PC-9 (cell line): ENCODE data around the gene TTLL6. TPM values are rescaled to one million over a fixed set of nuclear protein-coding genes. Genes with fewer than 3 reads are reported as not detected.

Experiments
- BruUV-seq: library from RNA; stranded (reverse); fragments of 400-500 nt; replicated peaks from 2 replicates; lab custom pipeline; 2021; lab: Mats Ljungman, UMichigan
- CTCF ChIA-PET: fragments of 300-600 bp; sonication (Branson Sonifier 250); formaldehyde crosslinking; loops from one replicate; lab custom pipeline; 2022; ENCODE audit warnings: antibody characterized with exemption; lab: Charles Lee
- POLR2A ChIA-PET: fragments of 300-600 bp; sonication (Branson Sonifier 250); formaldehyde crosslinking; loops from one replicate; lab custom pipeline; 2022; ENCODE audit warnings: antibody characterized with exemption; ENCODE audit not compliant: unreplicated experiment; lab: Charles Lee
- DNase-seq, 2 experiments: peaks; one replicate each; pipeline versions ENCODE4 v3.0.0 to v3.0.0-alpha.2; 2015 to 2022; ENCODE audit warnings: mixed read lengths in 1 of 2
- H2AFZ ChIP-seq: fragments of 200-600 bp; sonication (generic); 2 replicates; pipeline ENCODE4 v1.8.1; 2017; ENCODE audit warnings: antibody characterized with exemption
- H3F3A ChIP-seq: fragments of 200-600 bp; sonication (generic); 2 replicates; pipeline ENCODE4 v1.8.1; 2017; ENCODE audit warnings: antibody characterized with exemption, mild to moderate bottlenecking, low read depth; ENCODE audit not compliant: insufficient read depth
- H3K27ac ChIP-seq: fragments of 200-600 bp; sonication (generic); 2 replicates; pipeline ENCODE4 v1.6.1; 2016; ENCODE audit warnings: mixed run types
- H3K27me3 ChIP-seq: fragments of 200-600 bp; sonication (generic); 2 replicates; pipeline ENCODE4 v1.6.1; 2016; ENCODE audit warnings: low read depth, mixed run types; ENCODE audit not compliant: insufficient read depth
- H3K36me3 ChIP-seq: fragments of 200-600 bp; sonication (generic); 2 replicates; pipeline ENCODE4 v1.6.1; 2016; ENCODE audit warnings: low read depth, mixed run types
- H3K4me1 ChIP-seq: fragments of 200-600 bp; sonication (generic); replicated peaks from 2 replicates; pipeline ENCODE4 v1.6.1; 2016; ENCODE audit warnings: mixed run types; ENCODE audit not compliant: insufficient read depth
- H3K4me2 ChIP-seq: fragments of 200-600 bp; sonication (generic); 2 replicates; pipeline ENCODE4 v1.6.1; 2017; ENCODE audit warnings: mixed run types
- H3K4me3 ChIP-seq: fragments of 200-600 bp; sonication (generic); 2 replicates; pipeline ENCODE4 v1.6.1; 2016; ENCODE audit warnings: mixed run types
- H3K79me2 ChIP-seq: fragments of 200-600 bp; sonication (generic); 2 replicates; pipeline ENCODE4 v1.6.1; 2017; ENCODE audit warnings: low read depth, mixed run types
- H3K9me2 ChIP-seq: fragments of 200-600 bp; sonication (generic); 2 replicates; pipeline ENCODE4 v1.8.1; 2017; ENCODE audit warnings: mild to moderate bottlenecking; ENCODE audit not compliant: insufficient read depth
- H3K9me3 ChIP-seq: fragments of 200-600 bp; sonication (generic); 2 replicates; pipeline ENCODE4 v1.8.1; 2016; ENCODE audit warnings: low read depth; ENCODE audit not compliant: insufficient read depth
- H4K20me1 ChIP-seq: fragments of 200-600 bp; sonication (generic); 2 replicates; pipeline ENCODE4 v1.8.1; 2017; ENCODE audit not compliant: insufficient read depth
- CTCF ChIP-seq: fragments of 200-600 bp; sonication (generic); conservative IDR thresholded peaks from 2 replicates; pipeline ENCODE4 v1.6.1; 2017; ENCODE audit warnings: mixed run types, antibody characterized with exemption, mild to moderate bottlenecking, moderate library complexity
- EZH2 ChIP-seq: fragments of 200-600 bp; sonication (generic); IDR thresholded peaks from 2 replicates; pipeline ENCODE4 v1.8.0; 2017; ENCODE audit warnings: antibody characterized with exemption, low read depth
- intact Hi-C: fragments of 100-400 bp; cut with micrococcal nuclease; formaldehyde crosslinking; loops from one replicate; pipeline ENCODE4 v1.10.0; 2022; ENCODE audit not compliant: unreplicated experiment
- total RNA-seq: library from RNA; stranded (reverse); gene quantifications from 2 replicates; pipeline ENCODE4 v1.2.3, GENCODE V29; 2021

Gene TTLL6
- total RNA-seq, 1 experiment from 2014 or later = not detected

- CTCF ChIA-PET = no interaction called here
- no peaks in the 10 kb centered on the region for H4K20me1 ChIP-seq
- POLR2A ChIA-PET = no interaction called here
- no peak overlapping the region for H3K4me3 ChIP-seq
- no peaks in the 10 kb centered on the region for H3K9me3 ChIP-seq
- H3K79me2 ChIP-seq = no peaks in the 10 kb centered on the region
- peaks cover 96% of the 10 kb centered on the region for H3K27me3 ChIP-seq
- DNase-seq = no peak
- no peak overlapping the region for H3K27ac ChIP-seq
- no peaks in the 10 kb centered on the region for H3K36me3 ChIP-seq
- intact Hi-C loops = no loop called here
- no peak overlapping the region for H2AFZ ChIP-seq
- no TSS peak for BruUV-seq
- no peaks in the 10 kb centered on the region for H3F3A ChIP-seq
- TF ChIP-seq CTCF = no peak
- TF ChIP-seq EZH2 = no peak
- H3K9me2 ChIP-seq = no peaks in the 10 kb centered on the region
- H3K4me1 ChIP-seq = no peaks in the 10 kb centered on the region
- no peak overlapping the region for H3K4me2 ChIP-seq
Observed at GRCh38 chr17:48756830-48757251, 60.2 kb downstream of the TTLL6 start.

- Histone ChIP-seq H3K4me2 (no peak overlapping the region), H3K36me3 (no peaks in the 10 kb centered on the region), H3K9me3 (no peaks in the 10 kb centered on the region), H3F3A (no peaks in the 10 kb centered on the region), H3K27me3 (peaks cover 96% of the 10 kb centered on the region), H4K20me1 (no peaks in the 10 kb centered on the region), H3K9me2 (no peaks in the 10 kb centered on the region), H3K27ac (no peak overlapping the region), H3K79me2 (no peaks in the 10 kb centered on the region), H3K4me1 (no peaks in the 10 kb centered on the region), H2AFZ (no peak overlapping the region), H3K4me3 (no peak overlapping the region)
- ChIA-PET POLR2A (no interaction called here), CTCF (no interaction called here)
- no TSS peak for BruUV-seq
- intact Hi-C loops = no loop called here
- TF ChIP-seq CTCF = no peak
- no peak for TF ChIP-seq EZH2
- DNase-seq = no peak
Observed at GRCh38 chr17:48755356-48755755, 61.7 kb downstream of the TTLL6 start.

GRCh38 chr17:48754500-48755261 lies 62.3 kb downstream of the TTLL6 start:
- ChIA-PET CTCF (no interaction called here), POLR2A (interaction anchor here (0.6 kb wide), 1 partner anchor 108 kb away, joined by 4 read pairs; no protein-coding TSS in a partner anchor)

More at GRCh38 chr17:48754500-48755261, 62.3 kb downstream of the TTLL6 start:
- BruUV-seq = no TSS peak
- Histone ChIP-seq H3K4me1 (no peaks in the 10 kb centered on the region), H3K9me2 (no peaks in the 10 kb centered on the region), H3F3A (no peaks in the 10 kb centered on the region), H3K27ac (no peak overlapping the region), H3K4me3 (no peak overlapping the region), H4K20me1 (no peaks in the 10 kb centered on the region), H3K36me3 (no peaks in the 10 kb centered on the region), H3K4me2 (no peak overlapping the region), H2AFZ (no peak overlapping the region), H3K79me2 (no peaks in the 10 kb centered on the region), H3K9me3 (no peaks in the 10 kb centered on the region), H3K27me3 (peaks cover 96% of the 10 kb centered on the region)
- intact Hi-C loops = no loop called here
- TF ChIP-seq EZH2 (no peak), CTCF (no peak)
- DNase-seq = no peak
